ENCODE data around the gene HMCN1. TPM values are rescaled to one million over a fixed set of nuclear protein-coding genes. Genes with fewer than 3 reads are reported as not detected.

Gene HMCN1
- total and polyA plus RNA-seq, 8 donors = 0.12 to 15.1 (median 0.86) TPM

GRCh38 chr1:186143481-186143880, 409.3 kb downstream of the HMCN1 start:
- Histone ChIP-seq H3K27me3 (no peaks in the 10 kb centered on the region), H3K4me3 (no peak overlapping the region), H3K27ac (no peak overlapping the region), H3K9me3 (no peaks in the 10 kb centered on the region), H3K36me3 (no peaks in the 10 kb centered on the region), H3K4me1 (no peaks in the 10 kb centered on the region)
- DNase-seq = peak in 1 of 2 donors; percentile 7
- intact Hi-C loops (cut with DNase I; ENCODE audit: low total_unique reads) = no loop called here
- TF ChIP-seq POLR2AphosphoS5 (IDR thresholded peaks at IDR 0.05) = no peak
- no peak for TF ChIP-seq POLR2A (IDR thresholded peaks at IDR 0.05)
- TF ChIP-seq CTCF (IDR thresholded peaks at IDR 0.05) = no peak
- TF ChIP-seq EP300 (IDR thresholded peaks at IDR 0.05) = no peak

GRCh38 chr1:186144505-186144904, 410.3 kb downstream of the HMCN1 start:
- intact Hi-C loops (cut with DNase I; ENCODE audit: low total_unique reads) = no loop called here
- no peak for TF ChIP-seq POLR2A (IDR thresholded peaks at IDR 0.05)
- TF ChIP-seq CTCF (IDR thresholded peaks at IDR 0.05) = no peak
- TF ChIP-seq EP300 (IDR thresholded peaks at IDR 0.05) = no peak
- no peak for TF ChIP-seq POLR2AphosphoS5 (IDR thresholded peaks at IDR 0.05)
- DNase-seq = no peak

GRCh38 chr1:186146974-186147373, 412.8 kb downstream of the HMCN1 start:
- no peaks in the 10 kb centered on the region for H3K27me3 ChIP-seq

More at GRCh38 chr1:186144505-186144904, 410.3 kb downstream of the HMCN1 start:
- Histone ChIP-seq H3K27me3 (no peaks in the 10 kb centered on the region), H3K9me3 (no peaks in the 10 kb centered on the region), H3K4me3 (no peak overlapping the region), H3K27ac (no peak overlapping the region), H3K4me1 (no peaks in the 10 kb centered on the region), H3K36me3 (no peaks in the 10 kb centered on the region)
- WGBS, 5 donors = 74 to 88% (median 82%) methylated on average over 5 of the region's 5 CpGs

GRCh38 chr1:186149591-186149990, 415.4 kb downstream of the HMCN1 start:
- no peak overlapping the region for H3K4me3 ChIP-seq
- no peaks in the 10 kb centered on the region for H3K9me3 ChIP-seq
- H3K27ac ChIP-seq = no peak overlapping the region
- TF ChIP-seq CTCF (IDR thresholded peaks at IDR 0.05) (no peak), EP300 (IDR thresholded peaks at IDR 0.05) (no peak), POLR2A (IDR thresholded peaks at IDR 0.05) (no peak), POLR2AphosphoS5 (IDR thresholded peaks at IDR 0.05) (no peak)
- DNase-seq = no peak
- H3K4me1 ChIP-seq = no peaks in the 10 kb centered on the region
- intact Hi-C loops (cut with DNase I; ENCODE audit: low total_unique reads) = no loop called here
- 69 to 81% (median 78%) methylated on average over 2 of the region's 2 CpGs for WGBS, 5 donors
- no peaks in the 10 kb centered on the region for H3K36me3 ChIP-seq
- no peaks in the 10 kb centered on the region for H3K27me3 ChIP-seq

More at GRCh38 chr1:186146974-186147373, 412.8 kb downstream of the HMCN1 start:
- Histone ChIP-seq H3K4me1 (no peaks in the 10 kb centered on the region), H3K36me3 (no peaks in the 10 kb centered on the region), H3K4me3 (no peak overlapping the region), H3K27ac (no peak overlapping the region), H3K9me3 (no peaks in the 10 kb centered on the region)
- intact Hi-C loops (cut with DNase I; ENCODE audit: low total_unique reads) = no loop called here
- WGBS, 5 donors = 88 to 97% (median 94%) methylated on average over 2 of the region's 2 CpGs
- TF ChIP-seq POLR2A (IDR thresholded peaks at IDR 0.05) (no peak), EP300 (IDR thresholded peaks at IDR 0.05) (no peak), CTCF (IDR thresholded peaks at IDR 0.05) (no peak), POLR2AphosphoS5 (IDR thresholded peaks at IDR 0.05) (no peak)
- no peak for DNase-seq

Data from stomach (tissue), 9 donors.